Epithelial cell of esophagus (primary cell): ENCODE data around the gene EPHA8.

Experiments used
- DNase-seq: peaks from one replicate; pipeline ENCODE4 v3.0.0; 2010; ENCODE audit warnings: low read depth
- H3K4me3 ChIP-seq: 2 replicates; pipeline ENCODE4 v1.5.1; 2011; ENCODE audit warnings: mild to moderate bottlenecking, low read length, control low read depth
- CTCF ChIP-seq: IDR thresholded peaks from 2 replicates; pipeline ENCODE4 v1.5.1; 2011; ENCODE audit warnings: low read depth, mild to moderate bottlenecking, low read length, control low read depth, inconsistent platforms; ENCODE audit not compliant: insufficient read depth; ENCODE audit errors: missing control alignments

EPHA8 gene

GRCh38 chr1:22615886-22616285, 52.6 kb downstream of the EPHA8 start:
- no peak for TF ChIP-seq CTCF
- DNase-seq, result no peak
- H3K4me3 ChIP-seq, result no peak overlapping the region

- TF ChIP-seq CTCF, result no peak
- H3K4me3 ChIP-seq, result no peak overlapping the region
- no peak for DNase-seq
These were observed 53.3 kb downstream of the EPHA8 start for GRCh38 chr1:22616571-22616970.

GRCh38 chr1:22618056-22618455, 54.8 kb downstream of the EPHA8 start:
- no peak for TF ChIP-seq CTCF
- no peak for DNase-seq
- H3K4me3 ChIP-seq, result no peak overlapping the region

GRCh38 chr1:22619252-22619651, 56.0 kb downstream of the EPHA8 start:
- H3K4me3 ChIP-seq, result no peak overlapping the region
- peak; percentile 7 for DNase-seq
- TF ChIP-seq CTCF, result no peak

- DNase-seq, result no peak
- no peak for TF ChIP-seq CTCF
- no peak overlapping the region for H3K4me3 ChIP-seq
These were observed 56.5 kb downstream of the EPHA8 start for GRCh38 chr1:22619798-22620197.

GRCh38 chr1:22621761-22622160, 58.5 kb downstream of the EPHA8 start:
- no peak overlapping the region for H3K4me3 ChIP-seq
- no peak for TF ChIP-seq CTCF
- DNase-seq, result no peak

GRCh38 chr1:22625262-22625925, 62.1 kb downstream of the EPHA8 start:
- no peak overlapping the region for H3K4me3 ChIP-seq
- TF ChIP-seq CTCF, result no peak
- DNase-seq, result peak; percentile 19
